IMR-90 (cell line): Measurements from ENCODE around the gene ING2. TPM values are rescaled to one million over a fixed set of nuclear protein-coding genes. Genes with fewer than 3 reads are reported as not detected.

Experiments used
- ATAC-seq: fragments of 200-7000 bp; cut with Tn5 transposase; 2 replicates; pipeline ENCODE4 v1.9.1; 2020; ENCODE audit warnings: low read depth, mild to moderate bottlenecking, moderate library complexity
- BruUV-seq: library from RNA; stranded (reverse); fragments of 400-500 nt; replicated peaks from 2 replicates; lab custom pipeline; 2021; lab: Mats Ljungman, UMichigan
- CTCF ChIA-PET: fragments of 300-600 bp; formaldehyde crosslinking; extraction: SDS; loops from one replicate; lab custom pipeline; 2021; ENCODE audit warnings: antibody characterized with exemption; lab: Yijun Ruan, JAX
- POLR2A ChIA-PET: fragments of 300-600 bp; sonication (Branson Sonifier 250); formaldehyde crosslinking; loops from one replicate; lab custom pipeline; 2022; ENCODE audit warnings: antibody characterized with exemption; ENCODE audit not compliant: unreplicated experiment; lab: Charles Lee
- DNase-seq: peaks from one replicate; pipeline ENCODE4 v3.0.0; 2013
- H2AFZ ChIP-seq: replicated peaks from 2 replicates; pipeline ENCODE3; 2013; ENCODE audit warnings: low read length, mild to moderate bottlenecking; ENCODE audit not compliant: poor library complexity
- H2AK5ac ChIP-seq: 2 replicates; pipeline ENCODE4 v1.6.1; 2013; ENCODE audit warnings: low read depth, low read length, inconsistent platforms
- H2AK9ac ChIP-seq: replicated peaks from 2 replicates; pipeline ENCODE3; 2013; ENCODE audit warnings: mild to moderate bottlenecking, low read depth, low read length, moderate library complexity; ENCODE audit not compliant: poor library complexity
- H2BK120ac ChIP-seq: 2 replicates; pipeline ENCODE4 v1.6.1; 2013; ENCODE audit warnings: low read depth, low read length, inconsistent platforms
- H2BK15ac ChIP-seq: 3 replicates; pipeline ENCODE4 v1.6.1; 2013; ENCODE audit warnings: low read depth, low read length, inconsistent platforms
- H2BK20ac ChIP-seq: 2 replicates; pipeline ENCODE4 v1.6.1; 2013; ENCODE audit warnings: low read depth, mild to moderate bottlenecking, inconsistent platforms, low read length, moderate library complexity
- H2BK5ac ChIP-seq: 2 replicates; pipeline ENCODE4 v1.6.1; 2013; ENCODE audit warnings: mild to moderate bottlenecking, low read depth, low read length, inconsistent platforms; ENCODE audit not compliant: poor library complexity, severe bottlenecking
- H3K14ac ChIP-seq: replicated peaks from 2 replicates; pipeline ENCODE4 v1.6.1; 2013; ENCODE audit warnings: low read depth, low read length, inconsistent platforms
- H3K18ac ChIP-seq: 2 replicates; pipeline ENCODE4 v1.6.1; 2013; ENCODE audit warnings: low read depth, low read length, control low read depth
- H3K23ac ChIP-seq: 2 replicates; pipeline ENCODE4 v1.6.1; 2013; ENCODE audit warnings: low read depth, low read length, inconsistent platforms
- H3K27ac ChIP-seq: 2 replicates; pipeline ENCODE4 v1.5.1; 2013; ENCODE audit warnings: mild to moderate bottlenecking, control low read depth, low read length; ENCODE audit not compliant: insufficient read depth
- H3K27me3 ChIP-seq: 2 replicates; pipeline ENCODE4 v1.6.1; 2013; ENCODE audit warnings: low read length; ENCODE audit not compliant: control insufficient read depth, insufficient read depth
- H3K36me3 ChIP-seq: 2 replicates; pipeline ENCODE4 v1.6.1; 2013; ENCODE audit warnings: low read length, mixed read lengths; ENCODE audit not compliant: control insufficient read depth, insufficient read depth
- H3K4ac ChIP-seq: 2 replicates; pipeline ENCODE4 v1.6.1; 2013; ENCODE audit warnings: low read depth, low read length, inconsistent platforms
- H3K4me1 ChIP-seq: 2 replicates; pipeline ENCODE4 v1.6.1; 2013; ENCODE audit warnings: low read length, mixed read lengths; ENCODE audit not compliant: control insufficient read depth, insufficient read depth
- H3K4me2 ChIP-seq: 2 replicates; pipeline ENCODE4 v1.6.1; 2013; ENCODE audit warnings: low read depth, mild to moderate bottlenecking, control low read depth, low read length, moderate library complexity
- H3K4me3 ChIP-seq: 2 replicates; pipeline ENCODE4 v1.5.1; 2013; ENCODE audit warnings: low read depth, mild to moderate bottlenecking, control low read depth, low read length, moderate library complexity; ENCODE audit not compliant: insufficient read depth
- H3K56ac ChIP-seq: 2 replicates; pipeline ENCODE4 v1.6.1; 2013; ENCODE audit warnings: low read length, inconsistent platforms; ENCODE audit not compliant: insufficient read depth; ENCODE audit errors: extremely low read depth
- H3K79me1 ChIP-seq, 2 experiments: 2 replicates each; pipeline ENCODE4 v1.6.1; 2013; ENCODE audit warnings: low read length in 2 of 2, inconsistent platforms in 1 of 2, low read depth in 1 of 2
- H3K9ac ChIP-seq: 2 replicates; pipeline ENCODE4 v1.6.1; 2013; ENCODE audit warnings: low read depth, low read length, control low read depth
- H3K9me1 ChIP-seq: 2 replicates; pipeline ENCODE4 v1.6.1; 2013; ENCODE audit warnings: low read length, inconsistent platforms; ENCODE audit not compliant: insufficient read depth
- H3K9me3 ChIP-seq: 2 replicates; pipeline ENCODE4 v1.6.1; 2013; ENCODE audit warnings: low read length; ENCODE audit not compliant: control insufficient read depth, insufficient read depth
- H4K20me1 ChIP-seq: 2 replicates; pipeline ENCODE4 v1.6.1; 2013; ENCODE audit warnings: low read length, inconsistent platforms; ENCODE audit not compliant: insufficient read depth
- H4K5ac ChIP-seq: 2 replicates; pipeline ENCODE4 v1.6.1; 2013; ENCODE audit warnings: mild to moderate bottlenecking, low read depth, low read length, control low read depth
- H4K8ac ChIP-seq, 2 experiments: 2 replicates each; pipeline ENCODE4 v1.6.1; 2013; ENCODE audit warnings: low read depth in 2 of 2, low read length in 2 of 2, control low read depth in 1 of 2, inconsistent platforms in 1 of 2
- H4K91ac ChIP-seq: 2 replicates; pipeline ENCODE4 v1.6.1; 2013; ENCODE audit warnings: low read depth, low read length, inconsistent platforms; ENCODE audit not compliant: insufficient read depth
- BHLHE40 ChIP-seq: fragments of 150-350 bp; IDR thresholded peaks from 2 replicates; pipeline ENCODE4 v1.6.1; 2016; ENCODE audit warnings: mild to moderate bottlenecking, low read depth, low read length
- CEBPB ChIP-seq: IDR thresholded peaks from 2 replicates; pipeline ENCODE4 v1.6.1; 2012; ENCODE audit warnings: low read depth, low read length, improper control_type of control experiment
- CHD1 ChIP-seq: IDR thresholded peaks from 2 replicates; pipeline ENCODE4 v1.6.1; 2012; ENCODE audit warnings: low read depth, low read length, improper control_type of control experiment
- ELK1 ChIP-seq: fragments of 150-350 bp; IDR thresholded peaks from 2 replicates; pipeline ENCODE4 v1.6.1; 2016; ENCODE audit warnings: low read depth, mild to moderate bottlenecking, low read length, moderate library complexity, borderline replicate concordance
- FOS ChIP-seq: fragments of 150-350 bp; IDR thresholded peaks from 2 replicates; pipeline ENCODE4 v1.6.1; 2016; ENCODE audit warnings: low read depth, low read length
- MAFK ChIP-seq: IDR thresholded peaks from 2 replicates; pipeline ENCODE4 v1.6.1; 2012; ENCODE audit warnings: low read depth, low read length, improper control_type of control experiment
- MAZ ChIP-seq: IDR thresholded peaks from 2 replicates; pipeline ENCODE4 v1.6.1; 2012; ENCODE audit warnings: low read depth, mild to moderate bottlenecking, low read length, improper control_type of control experiment, moderate library complexity, borderline replicate concordance
- MXI1 ChIP-seq: IDR thresholded peaks from 2 replicates; pipeline ENCODE4 v1.6.1; 2012; ENCODE audit warnings: low read depth, mild to moderate bottlenecking, low read length, moderate library complexity, borderline replicate concordance
- NFE2L2 ChIP-seq: fragments of 150-350 bp; IDR thresholded peaks from 2 replicates; pipeline ENCODE4 v1.6.1; 2016; ENCODE audit warnings: low read depth, mild to moderate bottlenecking, low read length
- POLR2A ChIP-seq: IDR thresholded peaks from 2 replicates; pipeline ENCODE4 v1.6.1; 2012; ENCODE audit warnings: mild to moderate bottlenecking, low read depth, low read length
- RAD21 ChIP-seq: IDR thresholded peaks from 2 replicates; pipeline ENCODE4 v1.6.1; 2012; ENCODE audit warnings: low read length, improper control_type of control experiment
- RCOR1 ChIP-seq: IDR thresholded peaks from 2 replicates; pipeline ENCODE4 v1.6.1; 2012; ENCODE audit warnings: mild to moderate bottlenecking, low read length, improper control_type of control experiment; ENCODE audit not compliant: insufficient replicate concordance
- RFX5 ChIP-seq: IDR thresholded peaks from 2 replicates; pipeline ENCODE4 v1.8.0; 2012; ENCODE audit warnings: low read depth, mild to moderate bottlenecking, low read length, moderate library complexity
- SMC3 ChIP-seq: fragments of 150-350 bp; IDR thresholded peaks from 2 replicates; pipeline ENCODE4 v1.6.1; 2016; ENCODE audit warnings: low read depth, mild to moderate bottlenecking, antibody characterized with exemption, low read length, moderate library complexity
- USF2 ChIP-seq: fragments of 150-350 bp; IDR thresholded peaks from 2 replicates; pipeline ENCODE4 v1.6.1; 2017; ENCODE audit warnings: mild to moderate bottlenecking, antibody characterized with exemption, low read length, low read depth
- WGBS, 2 experiments: methylation state at CpG; one replicate each; pipeline versions ENCODE4 v1.1.5 to v1.1.7; 2013; ENCODE audit warnings: missing lambda C conversion rate in 2 of 2; ENCODE audit not compliant: insufficient read length in 1 of 2; ENCODE audit errors: extremely low coverage in 2 of 2; 5-methylcytosine and 5-hydroxymethylcytosine counted together
- dilution Hi-C: fragments of 300-500 bp; cut with HindIII; formaldehyde crosslinking; loops from one replicate; pipeline ENCODE4 v1.14.3; 2018; ENCODE audit warnings: low sequenced_read_pairs; ENCODE audit not compliant: unreplicated experiment
- in situ Hi-C: fragments of 300-500 bp; cut with MboI; formaldehyde crosslinking; loops from 3 replicates; pipeline ENCODE4 v1.14.3; 2019; ENCODE audit warnings: low sequenced_read_pairs, inconsistent platforms, mixed read lengths
- intact Hi-C: fragments of 100-400 bp; cut with micrococcal nuclease; formaldehyde crosslinking; loops from 2 replicates; pipeline ENCODE4 v1.10.0; 2022
- polyA plus RNA-seq, 3 experiments: library from polyadenylated mRNA; depleted of rRNA; stranded (reverse); fragments of >200 nt; gene quantifications; 2 replicates each; pipeline ENCODE4 v1.2.3, GENCODE V29; 2012; ENCODE audit warnings: low replicate concordance in 1 of 3
- total RNA-seq: library from RNA; depleted of rRNA; stranded (reverse); fragments of >200 nt; gene quantifications from 2 replicates; pipeline ENCODE4 v1.2.3, GENCODE V29; 2012
- TF ChIP-seq, protein P1 (sequence below): conservative IDR thresholded peaks from 2 replicates; pipeline ENCODE4 v1.5.1; 2012; ENCODE audit warnings: mild to moderate bottlenecking, low read depth, low read length, improper control_type of control experiment

ING2 gene
- total and polyA plus RNA-seq, 2 of the 4 experiments (the other 2 are of a cell fraction), result 2.5 to 9.5 TPM

DNA sequence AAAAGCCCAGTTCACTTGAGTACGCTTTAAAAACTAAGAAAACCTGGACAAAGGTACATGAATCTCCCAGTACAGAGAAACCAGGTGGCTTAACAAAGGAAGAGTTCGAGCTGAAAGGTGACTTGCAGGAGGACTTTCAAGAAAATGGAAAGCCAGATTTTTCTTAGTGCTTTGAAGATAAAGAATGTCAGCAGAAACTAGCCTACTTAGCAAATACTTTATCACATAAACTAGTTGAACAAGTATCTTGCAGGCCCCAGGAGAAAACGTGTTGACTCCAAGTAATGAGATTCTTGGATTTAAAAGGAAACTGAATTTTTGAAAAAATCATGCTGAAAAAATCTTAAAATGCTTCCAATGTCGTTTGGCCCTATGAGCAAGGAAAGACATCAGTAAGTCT, 34.0 kb upstream of the ING2 start:
- dilution Hi-C loops (no loop called here), in situ Hi-C loops (loop anchor here (5.0 to 10.0 kb wide), 2 partner anchors 134 to 191 kb away; no protein-coding TSS in a partner anchor)
- H2BK15ac ChIP-seq, result no peak overlapping the region

More for the DNA sequence above, 34.0 kb upstream of the ING2 start:
- no peak overlapping the region for H3K9ac ChIP-seq
- no peak overlapping the region for H2AK9ac ChIP-seq
- no peak overlapping the region for H2BK20ac ChIP-seq
- H3K14ac ChIP-seq, result no peak overlapping the region
- H3K27ac ChIP-seq, result no peak overlapping the region
- H2BK5ac ChIP-seq, result no peak overlapping the region
- ATAC-seq (no peak), DNase-seq (no peak)
- ChIA-PET CTCF (no interaction called here), POLR2A (no interaction called here)
- no peak overlapping the region for H3K23ac ChIP-seq
- H4K20me1 ChIP-seq, result no peaks in the 10 kb centered on the region; the same call in 1 of the 2 replicates
- no peak overlapping the region for H4K5ac ChIP-seq
- TF ChIP-seq POLR2A (no peak), FOS (no peak), CEBPB (no peak), RCOR1 (no peak), SMC3 (no peak), MAFK (no peak), RAD21 (no peak), NFE2L2 (no peak), RFX5 (no peak), ELK1 (no peak), BHLHE40 (no peak), CHD1 (no peak), USF2 (no peak), MAZ (no peak), MXI1 (no peak)
- TF ChIP-seq, protein P1, sequence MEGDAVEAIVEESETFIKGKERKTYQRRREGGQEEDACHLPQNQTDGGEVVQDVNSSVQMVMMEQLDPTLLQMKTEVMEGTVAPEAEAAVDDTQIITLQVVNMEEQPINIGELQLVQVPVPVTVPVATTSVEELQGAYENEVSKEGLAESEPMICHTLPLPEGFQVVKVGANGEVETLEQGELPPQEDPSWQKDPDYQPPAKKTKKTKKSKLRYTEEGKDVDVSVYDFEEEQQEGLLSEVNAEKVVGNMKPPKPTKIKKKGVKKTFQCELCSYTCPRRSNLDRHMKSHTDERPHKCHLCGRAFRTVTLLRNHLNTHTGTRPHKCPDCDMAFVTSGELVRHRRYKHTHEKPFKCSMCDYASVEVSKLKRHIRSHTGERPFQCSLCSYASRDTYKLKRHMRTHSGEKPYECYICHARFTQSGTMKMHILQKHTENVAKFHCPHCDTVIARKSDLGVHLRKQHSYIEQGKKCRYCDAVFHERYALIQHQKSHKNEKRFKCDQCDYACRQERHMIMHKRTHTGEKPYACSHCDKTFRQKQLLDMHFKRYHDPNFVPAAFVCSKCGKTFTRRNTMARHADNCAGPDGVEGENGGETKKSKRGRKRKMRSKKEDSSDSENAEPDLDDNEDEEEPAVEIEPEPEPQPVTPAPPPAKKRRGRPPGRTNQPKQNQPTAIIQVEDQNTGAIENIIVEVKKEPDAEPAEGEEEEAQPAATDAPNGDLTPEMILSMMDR, result no peak
- no peaks in the 10 kb centered on the region for H3K27me3 ChIP-seq
- no peak overlapping the region for H3K4me3 ChIP-seq
- no peak overlapping the region for H3K18ac ChIP-seq
- H2BK120ac ChIP-seq, result no peak overlapping the region
- BruUV-seq, result no TSS peak
- intact Hi-C loops, result loop anchor here (10.0 kb wide), 1 partner anchor 694 kb away; no protein-coding TSS in a partner anchor
- H3K56ac ChIP-seq, result no peak overlapping the region
- H3K4ac ChIP-seq, result no peak overlapping the region
- H4K8ac ChIP-seq, result no peak overlapping the region
- H4K91ac ChIP-seq, result no peak overlapping the region
- H3K9me3 ChIP-seq, result no peaks in the 10 kb centered on the region
- H3K4me1 ChIP-seq, result peaks cover 2% of the 10 kb centered on the region
- H2AFZ ChIP-seq, result no peak overlapping the region
- no peak overlapping the region for H2AK5ac ChIP-seq
- no CpG with 5 or more reads among the region's 4 CpGs for WGBS, 2 experiments
- no peaks in the 10 kb centered on the region for H3K9me1 ChIP-seq
- no peak overlapping the region for H3K4me2 ChIP-seq
- no peaks in the 10 kb centered on the region for H3K36me3 ChIP-seq
- no peaks in the 10 kb centered on the region for H3K79me1 ChIP-seq
